HepG2 (cell line): Measurements from ENCODE around the gene CCER1. TPM values are rescaled to one million over a fixed set of nuclear protein-coding genes. Genes with fewer than 3 reads are reported as not detected.

Source experiments
- ATAC-seq: fragments of 200-7000 bp; cut with Tn5 transposase; 3 replicates; pipeline ENCODE4 v1.9.1; 2020; ENCODE audit warnings: mild to moderate bottlenecking, moderate library complexity
- BruUV-seq: library from RNA; stranded (reverse); fragments of 400-500 nt; replicated peaks from 2 replicates; lab custom pipeline; 2021; lab: Mats Ljungman, UMichigan
- CTCF ChIA-PET: fragments of 300-600 bp; formaldehyde crosslinking; extraction: SDS; loops from one replicate; lab custom pipeline; 2021; ENCODE audit warnings: low total read pairs, inconsistent platforms, low intra/inter-chr PET ratio; lab: Yijun Ruan, JAX
- POLR2A ChIA-PET: fragments of 350-600 bp; sonication (Branson Sonifier 250); formaldehyde crosslinking; loops from one replicate; lab custom pipeline; 2020; ENCODE audit warnings: antibody characterized with exemption, inconsistent platforms; lab: Yijun Ruan, JAX
- DNase-seq: peaks from one replicate; pipeline ENCODE4 v3.0.0-alpha.2; 2015; ENCODE audit warnings: low spot score
- FAIRE-seq: peaks from 3 replicates; lab custom pipeline; 2011; peaks lifted over from hg19 to GRCh38; lab: Jason Lieb, UNC
- H2AFZ ChIP-seq: one replicate; pipeline ENCODE4 v1.6.1; 2011; ENCODE audit warnings: low read length, inconsistent platforms
- H3K27ac ChIP-seq: fragments of 300-600 bp; 3 replicates; pipeline ENCODE4 v1.8.0; 2011; ENCODE audit warnings: mixed run types, mild to moderate bottlenecking, mixed read lengths, low read length, inconsistent platforms; ENCODE audit not compliant: insufficient read depth; ENCODE audit errors: extremely low read length
- H3K27me3 ChIP-seq, 2 experiments: fragments of 200-600 bp in 1 of 2; 2 replicates in 1 of 2; 3 replicates in 1 of 2; pipeline versions ENCODE4 v1.6.0 to v1.8.0; 2011; ENCODE audit warnings: low read length in 2 of 2, mild to moderate bottlenecking in 2 of 2, moderate library complexity in 2 of 2, inconsistent platforms in 1 of 2; ENCODE audit not compliant: insufficient read depth in 2 of 2, control insufficient read depth in 1 of 2
- H3K36me3 ChIP-seq, 2 experiments: fragments of 200-600 bp in 1 of 2; replicated peaks in 1 of 2; 2 replicates in 1 of 2; 3 replicates in 1 of 2; pipeline versions ENCODE4 v1.5.1 to v1.8.0; 2011; ENCODE audit warnings: low read length in 2 of 2, inconsistent platforms in 1 of 2; ENCODE audit not compliant: insufficient read depth in 2 of 2, control insufficient read depth in 1 of 2
- H3K4me1 ChIP-seq: 2 replicates; pipeline ENCODE4 v1.5.1; 2012; ENCODE audit warnings: low read length, inconsistent platforms; ENCODE audit not compliant: insufficient read depth
- H3K4me2 ChIP-seq: 2 replicates; pipeline ENCODE4 v1.6.0; 2011; ENCODE audit warnings: low read depth, low read length, inconsistent platforms
- H3K4me3 ChIP-seq, 3 experiments: fragments of 200-600 bp in 1 of 3; sonication (generic), shearing (Covaris generic) in 1 of 3; replicated peaks in 1 of 3; 2 replicates each; pipeline ENCODE4 v1.5.1; 2011 to 2016; ENCODE audit warnings: low read length in 3 of 3, inconsistent platforms in 2 of 3, low read depth in 2 of 3, mild to moderate bottlenecking in 2 of 3, control low read depth in 1 of 3, mixed read lengths in 1 of 3; ENCODE audit not compliant: insufficient read depth in 1 of 3
- H3K79me2 ChIP-seq: one replicate; pipeline ENCODE4 v1.6.1; 2011; ENCODE audit warnings: low read length, inconsistent platforms; ENCODE audit not compliant: insufficient read depth
- H3K9ac ChIP-seq: 2 replicates; pipeline ENCODE4 v1.6.0; 2011; ENCODE audit warnings: mild to moderate bottlenecking, low read depth, low read length, inconsistent platforms; ENCODE audit not compliant: insufficient read depth
- H3K9me3 ChIP-seq: 2 replicates; pipeline ENCODE4 v1.5.1; 2012; ENCODE audit warnings: mild to moderate bottlenecking, low read length
- H4K20me1 ChIP-seq: 2 replicates; pipeline ENCODE4 v1.6.0; 2011; ENCODE audit warnings: inconsistent platforms, mild to moderate bottlenecking, low read length, moderate library complexity; ENCODE audit not compliant: insufficient read depth
- MED13 ChIP-seq: sonication (generic); formaldehyde crosslinking; IDR thresholded peaks from 2 replicates; pipeline ENCODE4 v1.5.0; 2020; ENCODE audit warnings: missing genetic modification reagents
- ZNF160 ChIP-seq: sonication (generic); formaldehyde crosslinking; IDR thresholded peaks from 2 replicates; pipeline ENCODE4 v1.8.0; 2022; ENCODE audit warnings: mild to moderate bottlenecking, inconsistent platforms, missing genetic modification reagents
- ZNF253 ChIP-seq: sonication (generic); formaldehyde crosslinking; IDR thresholded peaks from 2 replicates; pipeline ENCODE4 v1.8.0; 2022; ENCODE audit warnings: mild to moderate bottlenecking, missing genetic modification reagents, borderline replicate concordance
- ZNF644 ChIP-seq: IDR thresholded peaks from 2 replicates; pipeline ENCODE4 v1.6.1; 2016; ENCODE audit warnings: low read depth
- ZNF83 ChIP-seq: sonication (generic); formaldehyde crosslinking; IDR thresholded peaks from 2 replicates; pipeline ENCODE4 v1.4.0; 2020; ENCODE audit warnings: missing genetic modification reagents, mild to moderate bottlenecking, borderline replicate concordance
- WGBS: methylation state at CpG from one replicate; pipeline ENCODE4 v1.1.6; 2017; ENCODE audit warnings: low lambda C conversion rate; 5-methylcytosine and 5-hydroxymethylcytosine counted together
- in situ Hi-C: cut with HindIII; loops from 2 replicates; pipeline ENCODE4 v1.10.0; 2017; ENCODE audit warnings: low pct_unique_long_range_greater_than_20kb; ENCODE audit not compliant: extremely low pct_ligation_motif_present
- intact Hi-C: fragments of 100-400 bp; cut with micrococcal nuclease; formaldehyde crosslinking; loops from one replicate; pipeline ENCODE4 v1.10.0; 2022; ENCODE audit not compliant: unreplicated experiment
- polyA plus RNA-seq, 8 experiments: library from polyadenylated mRNA; depleted of rRNA in 3 of 8; stranded (reverse) in 7 of 8; unstranded in 1 of 8; fragments of >200 nt; fragmentation: Illumina TruSeq in 4 of 8; extraction: Trizol in 4 of 8; gene quantifications; 2 replicates each; pipeline versions ENCODE4 v1.2.1 to v1.2.3, GENCODE V29; 2011 to 2016; ENCODE audit warnings: low read depth in 4 of 8, missing spikeins in 1 of 8, mixed read lengths in 1 of 8; ENCODE audit not compliant: insufficient read depth in 1 of 8
- total RNA-seq, 5 experiments: library from RNA; depleted of rRNA; stranded (reverse); fragments of >200 nt; fragmentation: Illumina TruSeq; extraction: Trizol; gene quantifications; 2 replicates each; pipeline ENCODE4 v1.2.3, GENCODE V29; 2016; ENCODE audit warnings: low read depth in 1 of 5
- TF ChIP-seq, protein P1 (sequence below): sonication (generic); formaldehyde crosslinking; IDR thresholded peaks from 2 replicates; pipeline ENCODE4 v1.5.0; 2020; ENCODE audit warnings: mild to moderate bottlenecking, missing genetic modification reagents
- TF ChIP-seq, protein P2 (sequence below): sonication (generic); formaldehyde crosslinking; IDR thresholded peaks from 2 replicates; pipeline ENCODE4 v1.5.0; 2020; ENCODE audit warnings: mild to moderate bottlenecking, missing genetic modification reagents
- TF ChIP-seq, protein P3 (sequence below), 2 experiments: sonication (generic) in 1 of 2; formaldehyde crosslinking in 1 of 2; IDR thresholded peaks; 2 replicates each; pipeline versions ENCODE4 v1.5.1 to v1.6.1; 2011 to 2020; ENCODE audit warnings: borderline replicate concordance in 1 of 2, low read depth in 1 of 2, low read length in 1 of 2, mild to moderate bottlenecking in 1 of 2, missing genetic modification reagents in 1 of 2, moderate library complexity in 1 of 2
- TF ChIP-seq, protein P4 (sequence below): sonication (generic); formaldehyde crosslinking; IDR thresholded peaks from 2 replicates; pipeline ENCODE4 v1.9.0; 2021; ENCODE audit warnings: missing genetic modification reagents, mild to moderate bottlenecking, borderline replicate concordance
- TF ChIP-seq, protein P5 (sequence below): sonication (generic); formaldehyde crosslinking; IDR thresholded peaks from 2 replicates; pipeline ENCODE4 v1.8.0; 2022; ENCODE audit warnings: missing genetic modification reagents, low read depth, mild to moderate bottlenecking, borderline replicate concordance
- TF ChIP-seq, protein P6 (sequence below): sonication (generic); formaldehyde crosslinking; IDR thresholded peaks from 2 replicates; pipeline ENCODE4 v1.5.1; 2020; ENCODE audit warnings: missing genetic modification reagents, mild to moderate bottlenecking, borderline replicate concordance

CCER1 gene
- total and polyA plus RNA-seq, 2 of the 13 experiments (the other 11 are each of a cell fraction or from before 2014, with no cell fraction given): not detected

DNA sequence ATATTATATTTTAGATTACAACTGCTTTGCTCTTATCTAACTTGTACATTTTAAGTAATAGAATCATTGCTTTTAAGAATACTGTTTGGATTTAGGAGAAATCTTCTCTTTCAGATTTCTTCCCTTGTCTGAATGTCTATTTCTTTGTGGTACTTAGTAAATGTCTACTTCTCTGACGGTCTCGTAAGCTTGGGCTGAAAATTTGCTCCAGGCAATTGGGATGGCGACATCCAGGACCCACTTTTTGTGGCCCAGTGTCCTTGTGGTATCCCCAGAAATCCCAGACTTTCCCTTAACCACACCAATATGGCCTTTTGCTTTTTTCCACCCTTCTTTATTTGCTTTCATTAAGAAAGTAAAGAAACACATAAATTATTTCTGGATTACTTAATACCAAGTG lies 24.0 kb upstream of the CCER1 start:
- no peak overlapping the region for H3K4me2 ChIP-seq
- ChIA-PET CTCF (interaction anchor here (1.8 kb wide), 1 partner anchor 376 kb away, joined by 16 read pairs; no protein-coding TSS in a partner anchor), POLR2A (no interaction called here)
- H2AFZ ChIP-seq: no peak overlapping the region
- no peaks in the 10 kb centered on the region for H3K4me1 ChIP-seq
- H3K79me2 ChIP-seq: no peaks in the 10 kb centered on the region
- no peaks in the 10 kb centered on the region for H3K27me3 ChIP-seq
- BruUV-seq: no TSS peak
- no peaks in the 10 kb centered on the region for H4K20me1 ChIP-seq
- no peak overlapping the region for H3K27ac ChIP-seq
- FAIRE-seq (no peak), ATAC-seq (no peak), DNase-seq (no peak)
- H3K4me3 ChIP-seq: no peak overlapping the region
- no peaks in the 10 kb centered on the region for H3K9me3 ChIP-seq
- WGBS: 3% methylated on average over 3 of the region's 3 CpGs
- H3K9ac ChIP-seq: no peak overlapping the region
- in situ Hi-C loops (no loop called here), intact Hi-C loops (no loop called here)
- H3K36me3 ChIP-seq: no peaks in the 10 kb centered on the region
- TF ChIP-seq, protein P1, sequence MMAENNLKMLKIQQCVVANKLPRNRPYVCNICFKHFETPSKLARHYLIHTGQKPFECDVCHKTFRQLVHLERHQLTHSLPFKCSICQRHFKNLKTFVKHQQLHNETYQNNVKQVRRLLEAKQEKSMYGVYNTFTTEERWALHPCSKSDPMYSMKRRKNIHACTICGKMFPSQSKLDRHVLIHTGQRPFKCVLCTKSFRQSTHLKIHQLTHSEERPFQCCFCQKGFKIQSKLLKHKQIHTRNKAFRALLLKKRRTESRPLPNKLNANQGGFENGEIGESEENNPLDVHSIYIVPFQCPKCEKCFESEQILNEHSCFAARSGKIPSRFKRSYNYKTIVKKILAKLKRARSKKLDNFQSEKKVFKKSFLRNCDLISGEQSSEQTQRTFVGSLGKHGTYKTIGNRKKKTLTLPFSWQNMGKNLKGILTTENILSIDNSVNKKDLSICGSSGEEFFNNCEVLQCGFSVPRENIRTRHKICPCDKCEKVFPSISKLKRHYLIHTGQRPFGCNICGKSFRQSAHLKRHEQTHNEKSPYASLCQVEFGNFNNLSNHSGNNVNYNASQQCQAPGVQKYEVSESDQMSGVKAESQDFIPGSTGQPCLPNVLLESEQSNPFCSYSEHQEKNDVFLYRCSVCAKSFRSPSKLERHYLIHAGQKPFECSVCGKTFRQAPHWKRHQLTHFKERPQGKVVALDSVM (CRISPR knock-in tag): no peak
- no peak for TF ChIP-seq ZNF83 (CRISPR knock-in tag)
- TF ChIP-seq, protein P2, sequence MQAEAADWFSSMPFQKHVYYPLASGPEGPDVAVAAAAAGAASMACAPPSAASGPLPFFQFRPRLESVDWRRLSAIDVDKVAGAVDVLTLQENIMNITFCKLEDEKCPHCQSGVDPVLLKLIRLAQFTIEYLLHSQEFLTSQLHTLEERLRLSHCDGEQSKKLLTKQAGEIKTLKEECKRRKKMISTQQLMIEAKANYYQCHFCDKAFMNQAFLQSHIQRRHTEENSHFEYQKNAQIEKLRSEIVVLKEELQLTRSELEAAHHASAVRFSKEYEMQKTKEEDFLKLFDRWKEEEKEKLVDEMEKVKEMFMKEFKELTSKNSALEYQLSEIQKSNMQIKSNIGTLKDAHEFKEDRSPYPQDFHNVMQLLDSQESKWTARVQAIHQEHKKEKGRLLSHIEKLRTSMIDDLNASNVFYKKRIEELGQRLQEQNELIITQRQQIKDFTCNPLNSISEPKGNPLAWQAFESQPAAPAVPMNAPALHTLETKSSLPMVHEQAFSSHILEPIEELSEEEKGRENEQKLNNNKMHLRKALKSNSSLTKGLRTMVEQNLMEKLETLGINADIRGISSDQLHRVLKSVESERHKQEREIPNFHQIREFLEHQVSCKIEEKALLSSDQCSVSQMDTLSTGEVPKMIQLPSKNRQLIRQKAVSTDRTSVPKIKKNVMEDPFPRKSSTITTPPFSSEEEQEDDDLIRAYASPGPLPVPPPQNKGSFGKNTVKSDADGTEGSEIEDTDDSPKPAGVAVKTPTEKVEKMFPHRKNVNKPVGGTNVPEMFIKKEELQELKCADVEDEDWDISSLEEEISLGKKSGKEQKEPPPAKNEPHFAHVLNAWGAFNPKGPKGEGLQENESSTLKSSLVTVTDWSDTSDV (CRISPR knock-in tag): no peak
- TF ChIP-seq, protein P3, sequence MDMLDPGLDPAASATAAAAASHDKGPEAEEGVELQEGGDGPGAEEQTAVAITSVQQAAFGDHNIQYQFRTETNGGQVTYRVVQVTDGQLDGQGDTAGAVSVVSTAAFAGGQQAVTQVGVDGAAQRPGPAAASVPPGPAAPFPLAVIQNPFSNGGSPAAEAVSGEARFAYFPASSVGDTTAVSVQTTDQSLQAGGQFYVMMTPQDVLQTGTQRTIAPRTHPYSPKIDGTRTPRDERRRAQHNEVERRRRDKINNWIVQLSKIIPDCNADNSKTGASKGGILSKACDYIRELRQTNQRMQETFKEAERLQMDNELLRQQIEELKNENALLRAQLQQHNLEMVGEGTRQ (IDR thresholded peaks at IDR 0.05; ENCODE audit: low read depth, low read length): no peak
- TF ChIP-seq, protein P3 (CRISPR knock-in tag; IDR thresholded peaks at IDR 0.05; ENCODE audit: borderline replicate concordance): no peak
- TF ChIP-seq, protein P4, sequence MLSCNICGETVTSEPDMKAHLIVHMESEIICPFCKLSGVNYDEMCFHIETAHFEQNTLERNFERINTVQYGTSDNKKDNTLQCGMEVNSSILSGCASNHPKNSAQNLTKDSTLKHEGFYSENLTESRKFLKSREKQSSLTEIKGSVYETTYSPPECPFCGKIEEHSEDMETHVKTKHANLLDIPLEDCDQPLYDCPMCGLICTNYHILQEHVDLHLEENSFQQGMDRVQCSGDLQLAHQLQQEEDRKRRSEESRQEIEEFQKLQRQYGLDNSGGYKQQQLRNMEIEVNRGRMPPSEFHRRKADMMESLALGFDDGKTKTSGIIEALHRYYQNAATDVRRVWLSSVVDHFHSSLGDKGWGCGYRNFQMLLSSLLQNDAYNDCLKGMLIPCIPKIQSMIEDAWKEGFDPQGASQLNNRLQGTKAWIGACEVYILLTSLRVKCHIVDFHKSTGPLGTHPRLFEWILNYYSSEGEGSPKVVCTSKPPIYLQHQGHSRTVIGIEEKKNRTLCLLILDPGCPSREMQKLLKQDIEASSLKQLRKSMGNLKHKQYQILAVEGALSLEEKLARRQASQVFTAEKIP (CRISPR knock-in tag): no peak
- TF ChIP-seq MED13 (CRISPR knock-in tag): no peak
- no peak for TF ChIP-seq ZNF644
- TF ChIP-seq, protein P5, sequence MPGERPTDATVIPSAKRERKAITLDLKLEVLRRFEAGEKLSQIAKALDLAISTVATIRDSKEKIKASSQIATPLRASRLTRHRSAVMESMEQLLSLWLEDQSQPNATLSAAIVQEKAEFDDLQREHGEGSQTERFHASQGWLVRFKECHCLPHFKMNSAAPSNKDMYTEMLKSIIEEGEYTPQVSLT: no peak
- TF ChIP-seq, protein P6, sequence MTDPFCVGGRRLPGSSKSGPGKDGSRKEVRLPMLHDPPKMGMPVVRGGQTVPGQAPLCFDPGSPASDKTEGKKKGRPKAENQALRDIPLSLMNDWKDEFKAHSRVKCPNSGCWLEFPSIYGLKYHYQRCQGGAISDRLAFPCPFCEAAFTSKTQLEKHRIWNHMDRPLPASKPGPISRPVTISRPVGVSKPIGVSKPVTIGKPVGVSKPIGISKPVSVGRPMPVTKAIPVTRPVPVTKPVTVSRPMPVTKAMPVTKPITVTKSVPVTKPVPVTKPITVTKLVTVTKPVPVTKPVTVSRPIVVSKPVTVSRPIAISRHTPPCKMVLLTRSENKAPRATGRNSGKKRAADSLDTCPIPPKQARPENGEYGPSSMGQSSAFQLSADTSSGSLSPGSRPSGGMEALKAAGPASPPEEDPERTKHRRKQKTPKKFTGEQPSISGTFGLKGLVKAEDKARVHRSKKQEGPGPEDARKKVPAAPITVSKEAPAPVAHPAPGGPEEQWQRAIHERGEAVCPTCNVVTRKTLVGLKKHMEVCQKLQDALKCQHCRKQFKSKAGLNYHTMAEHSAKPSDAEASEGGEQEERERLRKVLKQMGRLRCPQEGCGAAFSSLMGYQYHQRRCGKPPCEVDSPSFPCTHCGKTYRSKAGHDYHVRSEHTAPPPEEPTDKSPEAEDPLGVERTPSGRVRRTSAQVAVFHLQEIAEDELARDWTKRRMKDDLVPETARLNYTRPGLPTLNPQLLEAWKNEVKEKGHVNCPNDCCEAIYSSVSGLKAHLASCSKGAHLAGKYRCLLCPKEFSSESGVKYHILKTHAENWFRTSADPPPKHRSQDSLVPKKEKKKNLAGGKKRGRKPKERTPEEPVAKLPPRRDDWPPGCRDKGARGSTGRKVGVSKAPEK (CRISPR knock-in tag): no peak
- no peak for TF ChIP-seq ZNF160 (CRISPR knock-in tag)
- no peak for TF ChIP-seq ZNF253
